GM12891 (cell line): Measurements from ENCODE around the gene ING5.

ENCODE experiments used
- PAX5 ChIP-seq: IDR thresholded peaks from 2 replicates; pipeline ENCODE4 v1.6.1; 2011; ENCODE audit warnings: low read length, moderate library complexity, mild to moderate bottlenecking; ENCODE audit not compliant: insufficient read depth, severe bottlenecking
- POLR2A ChIP-seq: IDR thresholded peaks from 2 replicates; pipeline ENCODE4 v1.6.1; 2011; ENCODE audit warnings: low read depth, low read length, control low read depth
- POLR2AphosphoS5 ChIP-seq: IDR thresholded peaks from 2 replicates; pipeline ENCODE4 v1.6.1; 2011; ENCODE audit warnings: low read depth, low read length, control low read depth
- POU2F2 ChIP-seq: IDR thresholded peaks from 2 replicates; pipeline ENCODE4 v1.6.1; 2011; ENCODE audit warnings: low read depth, mild to moderate bottlenecking, control low read depth, low read length, moderate library complexity
- SPI1 ChIP-seq: IDR thresholded peaks from 2 replicates; pipeline ENCODE4 v1.6.1; 2011; ENCODE audit warnings: low read depth, low read length, control low read depth
- TAF1 ChIP-seq: IDR thresholded peaks from 2 replicates; pipeline ENCODE4 v1.6.1; 2011; ENCODE audit warnings: low read depth, low read length, control low read depth

GRCh38 chr2:241777686-241778627, 76.1 kb downstream of the ING5 start:
- TF ChIP-seq POLR2A (no peak), POLR2AphosphoS5 (no peak), TAF1 (no peak), PAX5 (no peak), POU2F2 (no peak), SPI1 (no peak)
